Right renal cortex interstitium (tissue), 3 donors: ENCODE results near the gene CST2. TPM values are rescaled to one million over a fixed set of nuclear protein-coding genes. Genes with fewer than 3 reads are reported as not detected.
"Not testable (repeated sequence)": the region's sequence is repeated elsewhere in the genome, so short reads cannot be mapped to it uniquely, and the experiment has no call there.

Experiments used
- DNase-seq, 3 donors: peaks; one replicate each; pipeline ENCODE4 v3.0.0-alpha.2; 2013; ENCODE audit warnings: low read depth in 3 of 3, low spot score in 2 of 3
- polyA plus RNA-seq, 3 donors: library from polyadenylated mRNA; unstranded; fragments of 120-200 nt; gene quantifications; one replicate each; pipeline ENCODE4 v1.2.1, GENCODE V29; 2013; ENCODE audit not compliant: insufficient read length in 3 of 3

Gene CST2
- polyA plus RNA-seq, 3 donors = not detected

GRCh38 chr20:23811559-23811958 is 15.0 kb downstream of the CST2 start:
- not testable (repeated sequence) for DNase-seq

GRCh38 chr20:23810349-23810748 is 16.2 kb downstream of the CST2 start:
- DNase-seq = not testable (repeated sequence)

GRCh38 chr20:23800865-23801264 is 25.7 kb downstream of the CST2 start:
- DNase-seq = no peak

- not testable (repeated sequence) for DNase-seq
Observed at GRCh38 chr20:23799216-23799847, 27.2 kb downstream of the CST2 start.

GRCh38 chr20:23795526-23795925 is 31.0 kb downstream of the CST2 start:
- no peak for DNase-seq

GRCh38 chr20:23794841-23795240 is 31.7 kb downstream of the CST2 start:
- DNase-seq = no peak

GRCh38 chr20:23794065-23794464 is 32.5 kb downstream of the CST2 start:
- DNase-seq = no peak

GRCh38 chr20:23783447-23783846 is 43.1 kb downstream of the CST2 start:
- DNase-seq = no peak

GRCh38 chr20:23782366-23782983 is 44.1 kb downstream of the CST2 start:
- DNase-seq = no peak

- not testable (repeated sequence) for DNase-seq
Observed at GRCh38 chr20:23778676-23779075, 47.9 kb downstream of the CST2 start.

GRCh38 chr20:23777380-23777779 is 49.1 kb downstream of the CST2 start:
- not testable (repeated sequence) for DNase-seq

- peak; percentile 19 to 57 (median 25) for DNase-seq
Observed at GRCh38 chr20:23776067-23776771, 50.3 kb downstream of the CST2 start.

GRCh38 chr20:23774081-23774480 is 52.4 kb downstream of the CST2 start:
- no peak for DNase-seq

Other genes with a start within 250 kb of the CST2 start
- not detected for gene CST9, start 220.8 kb downstream of the CST2 start, polyA plus RNA-seq
- gene CST3, start 188.8 kb downstream of the CST2 start, polyA plus RNA-seq = 100 to 1,000 TPM; 116 to 150 (median 139) TPM
- not detected for gene CST4, start 137.7 kb downstream of the CST2 start, polyA plus RNA-seq
- gene CST1, start 75.8 kb downstream of the CST2 start, polyA plus RNA-seq = not detected
- gene CST5, start 53.0 kb upstream of the CST2 start, polyA plus RNA-seq = under 1 TPM in 2 of 3 donors, not detected in 1; 0.47 to 0.97 TPM
- not detected for gene GGTLC1, start 162.1 kb upstream of the CST2 start, polyA plus RNA-seq